DND-41 (cell line): ENCODE data around the gene BCL2A1.

Source experiments
- EZH2 ChIP-seq: IDR thresholded peaks from 3 replicates; pipeline ENCODE4 v1.6.1; 2012; ENCODE audit warnings: borderline replicate concordance, low read depth, mild to moderate bottlenecking, moderate library complexity, low read length, inconsistent platforms; ENCODE audit not compliant: severe bottlenecking
- TF ChIP-seq, protein P1 (sequence below): IDR thresholded peaks from 2 replicates; pipeline ENCODE4 v1.5.1; 2012; ENCODE audit warnings: borderline replicate concordance, low read length, moderate library complexity, mild to moderate bottlenecking; ENCODE audit not compliant: poor library complexity, severe bottlenecking; ENCODE audit errors: extremely low read depth

DNA sequence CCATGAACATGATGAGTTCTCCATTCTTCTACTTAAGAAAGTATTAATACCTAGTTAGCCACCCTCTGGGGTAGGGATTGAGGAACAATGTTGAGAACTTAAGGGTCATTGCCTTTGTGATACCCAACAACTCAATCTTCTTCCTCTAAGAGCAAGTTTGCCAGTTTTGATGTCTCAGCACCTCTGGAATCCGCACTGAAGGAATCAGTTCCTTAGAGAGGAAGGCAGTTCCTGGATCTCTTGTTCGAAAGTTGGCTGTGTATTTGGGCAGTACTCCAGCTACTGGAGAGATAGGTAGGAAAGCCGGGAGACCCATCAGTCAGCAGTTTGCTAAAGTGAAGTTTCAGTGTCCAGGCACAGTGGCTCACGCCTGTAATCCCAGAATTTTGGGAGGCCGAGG lies 38.5 kb downstream of the BCL2A1 start:
- TF ChIP-seq, protein P1, sequence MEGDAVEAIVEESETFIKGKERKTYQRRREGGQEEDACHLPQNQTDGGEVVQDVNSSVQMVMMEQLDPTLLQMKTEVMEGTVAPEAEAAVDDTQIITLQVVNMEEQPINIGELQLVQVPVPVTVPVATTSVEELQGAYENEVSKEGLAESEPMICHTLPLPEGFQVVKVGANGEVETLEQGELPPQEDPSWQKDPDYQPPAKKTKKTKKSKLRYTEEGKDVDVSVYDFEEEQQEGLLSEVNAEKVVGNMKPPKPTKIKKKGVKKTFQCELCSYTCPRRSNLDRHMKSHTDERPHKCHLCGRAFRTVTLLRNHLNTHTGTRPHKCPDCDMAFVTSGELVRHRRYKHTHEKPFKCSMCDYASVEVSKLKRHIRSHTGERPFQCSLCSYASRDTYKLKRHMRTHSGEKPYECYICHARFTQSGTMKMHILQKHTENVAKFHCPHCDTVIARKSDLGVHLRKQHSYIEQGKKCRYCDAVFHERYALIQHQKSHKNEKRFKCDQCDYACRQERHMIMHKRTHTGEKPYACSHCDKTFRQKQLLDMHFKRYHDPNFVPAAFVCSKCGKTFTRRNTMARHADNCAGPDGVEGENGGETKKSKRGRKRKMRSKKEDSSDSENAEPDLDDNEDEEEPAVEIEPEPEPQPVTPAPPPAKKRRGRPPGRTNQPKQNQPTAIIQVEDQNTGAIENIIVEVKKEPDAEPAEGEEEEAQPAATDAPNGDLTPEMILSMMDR, result no peak
- no peak for TF ChIP-seq EZH2
